Measurements from ENCODE around the gene CDK18.
A peak's percentile ranks its signal among the peaks of the same experiment; 100 is the strongest.
"Not testable (repeated sequence)": the region's sequence is repeated elsewhere in the genome, so short reads cannot be mapped to it uniquely, and the experiment has no call there.

CDK18 gene

DNA sequence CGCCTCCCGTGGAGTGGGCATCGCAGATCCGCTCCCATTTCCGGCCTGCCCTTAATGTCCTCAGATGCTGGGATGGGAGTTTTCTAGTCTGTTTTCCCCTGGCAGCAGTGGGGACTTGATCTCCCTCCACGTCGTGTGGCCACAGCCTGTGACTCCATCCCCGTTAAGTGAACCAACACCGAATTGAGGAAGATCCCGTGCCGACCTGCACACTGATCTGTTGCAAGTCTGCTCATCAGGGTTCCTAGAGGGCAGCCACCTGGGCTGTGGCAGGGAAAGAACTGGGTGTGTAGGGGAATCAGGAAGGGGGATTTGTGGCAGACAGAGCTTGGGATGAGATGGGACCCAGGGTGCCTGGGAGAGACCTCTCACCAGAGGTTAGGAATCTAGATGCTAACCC lies 23.3 kb upstream of the CDK18 start:
- no peak overlapping the region for H3K4me3 ChIP-seq (ENCODE audit: low read depth, low read length)
- H3K9me3 ChIP-seq (ENCODE audit: control insufficient read depth, insufficient read depth, low read length): no peaks in the 10 kb centered on the region
- H3K9ac ChIP-seq (ENCODE audit: low read depth, low read length): no peak overlapping the region
- H3K27me3 ChIP-seq (ENCODE audit: control insufficient read depth, insufficient read depth, low read length): peaks cover 18% of the 10 kb centered on the region
- peak overlapping the region; percentile 20 for H3K27ac ChIP-seq (ENCODE audit: low read depth, low read length)
- H3K36me3 ChIP-seq (ENCODE audit: control insufficient read depth, insufficient read depth, low read length): no peaks in the 10 kb centered on the region
- peaks cover 19% of the 10 kb centered on the region; the same call in 1 of the 2 replicates for H3K4me1 ChIP-seq (ENCODE audit: control insufficient read depth, insufficient read depth, low read length)

- peak overlapping the region; percentile 20 for H3K27ac ChIP-seq (ENCODE audit: low read depth, low read length)
- H3K4me3 ChIP-seq (ENCODE audit: low read depth, low read length): no peak overlapping the region
- no peaks in the 10 kb centered on the region for H3K36me3 ChIP-seq (ENCODE audit: control insufficient read depth, insufficient read depth, low read length)
- peaks cover 18% of the 10 kb centered on the region for H3K27me3 ChIP-seq (ENCODE audit: control insufficient read depth, insufficient read depth, low read length)
- H3K9me3 ChIP-seq (ENCODE audit: control insufficient read depth, insufficient read depth, low read length): no peaks in the 10 kb centered on the region
- peaks cover 19% of the 10 kb centered on the region; the same call in 1 of the 2 replicates for H3K4me1 ChIP-seq (ENCODE audit: control insufficient read depth, insufficient read depth, low read length)
- H3K9ac ChIP-seq (ENCODE audit: low read depth, low read length): no peak overlapping the region
Observed at GRCh38 chr1:205481629-205482151, 22.8 kb upstream of the CDK18 start.

- Histone ChIP-seq H3K27me3 (ENCODE audit: control insufficient read depth, insufficient read depth, low read length) (peaks cover 18% of the 10 kb centered on the region), H3K4me1 (ENCODE audit: control insufficient read depth, insufficient read depth, low read length) (peaks cover 11% of the 10 kb centered on the region; the same call in 1 of the 2 replicates)
- H3K36me3 ChIP-seq (ENCODE audit: control insufficient read depth, insufficient read depth, low read length); H3K4me3 ChIP-seq (ENCODE audit: low read depth, low read length); H3K9me3 ChIP-seq (ENCODE audit: control insufficient read depth, insufficient read depth, low read length); H3K9ac ChIP-seq (ENCODE audit: low read depth, low read length); H3K27ac ChIP-seq (ENCODE audit: low read depth, low read length): not testable (repeated sequence)
Observed at GRCh38 chr1:205482587-205482986, 21.9 kb upstream of the CDK18 start.

DNA sequence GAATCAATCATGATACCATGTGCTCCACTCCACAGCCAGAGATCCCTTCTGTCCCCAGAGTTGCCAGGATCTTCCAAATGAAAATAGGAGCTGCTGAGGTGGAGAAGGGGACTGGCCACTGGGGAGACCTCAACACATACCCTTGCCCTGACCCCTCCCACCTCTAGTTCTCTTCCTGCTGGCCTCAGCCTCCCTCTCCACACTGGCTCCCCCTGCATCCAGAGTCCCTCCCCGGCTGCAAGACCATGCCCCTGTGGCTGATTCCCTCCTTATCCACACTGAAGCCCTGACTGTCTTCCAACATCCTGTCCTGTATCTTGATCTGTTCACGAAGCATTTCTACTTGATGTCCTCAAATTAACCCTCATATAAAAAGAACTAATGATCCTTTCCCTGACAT lies 21.1 kb upstream of the CDK18 start:
- H3K27ac ChIP-seq (ENCODE audit: low read depth, low read length): no peak overlapping the region
- H3K4me1 ChIP-seq (ENCODE audit: control insufficient read depth, insufficient read depth, low read length): peaks cover 9% of the 10 kb centered on the region; the same call in 1 of the 2 replicates
- peaks cover 18% of the 10 kb centered on the region for H3K27me3 ChIP-seq (ENCODE audit: control insufficient read depth, insufficient read depth, low read length)
- H3K9ac ChIP-seq (ENCODE audit: low read depth, low read length): no peak overlapping the region; the same call in 1 of the 2 replicates
- H3K4me3 ChIP-seq (ENCODE audit: low read depth, low read length): no peak overlapping the region
- no peaks in the 10 kb centered on the region for H3K36me3 ChIP-seq (ENCODE audit: control insufficient read depth, insufficient read depth, low read length)
- no peaks in the 10 kb centered on the region for H3K9me3 ChIP-seq (ENCODE audit: control insufficient read depth, insufficient read depth, low read length)

- peaks cover 18% of the 10 kb centered on the region for H3K27me3 ChIP-seq (ENCODE audit: control insufficient read depth, insufficient read depth, low read length)
- H3K9ac ChIP-seq (ENCODE audit: low read depth, low read length): no peak overlapping the region
- H3K36me3 ChIP-seq (ENCODE audit: control insufficient read depth, insufficient read depth, low read length): no peaks in the 10 kb centered on the region
- no peak overlapping the region for H3K4me3 ChIP-seq (ENCODE audit: low read depth, low read length)
- H3K27ac ChIP-seq (ENCODE audit: low read depth, low read length): no peak overlapping the region
- H3K9me3 ChIP-seq (ENCODE audit: control insufficient read depth, insufficient read depth, low read length): no peaks in the 10 kb centered on the region
- H3K4me1 ChIP-seq (ENCODE audit: control insufficient read depth, insufficient read depth, low read length): peaks cover 9% of the 10 kb centered on the region; the same call in 1 of the 2 replicates
Observed at GRCh38 chr1:205484985-205485967, 19.2 kb upstream of the CDK18 start.

DNA sequence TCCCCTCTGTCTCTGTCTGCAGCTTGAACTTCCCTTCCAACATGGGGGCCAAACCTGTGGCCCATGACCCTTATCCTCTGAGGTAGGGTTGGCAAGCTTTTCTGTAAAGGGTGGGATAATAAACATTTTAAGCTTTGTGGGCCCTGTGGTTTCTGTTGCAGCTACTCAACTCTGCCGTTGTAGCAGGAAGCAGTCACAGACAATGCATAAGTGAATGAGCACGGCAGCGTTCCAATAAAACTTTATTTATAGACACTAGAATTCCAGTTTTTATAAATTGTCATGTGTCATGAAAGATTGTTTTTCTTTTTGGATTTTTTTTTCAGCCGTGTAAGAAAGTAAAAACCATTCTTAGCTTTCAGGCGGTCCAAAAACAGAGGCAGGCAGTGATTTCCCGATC lies 18.2 kb upstream of the CDK18 start:
- peaks cover 17% of the 10 kb centered on the region for H3K27me3 ChIP-seq (ENCODE audit: control insufficient read depth, insufficient read depth, low read length)
- no peaks in the 10 kb centered on the region for H3K36me3 ChIP-seq (ENCODE audit: control insufficient read depth, insufficient read depth, low read length)
- no peak overlapping the region for H3K4me3 ChIP-seq (ENCODE audit: low read depth, low read length)
- peaks cover 6% of the 10 kb centered on the region; the same call in 1 of the 2 replicates for H3K4me1 ChIP-seq (ENCODE audit: control insufficient read depth, insufficient read depth, low read length)
- H3K9me3 ChIP-seq (ENCODE audit: control insufficient read depth, insufficient read depth, low read length): no peaks in the 10 kb centered on the region
- H3K9ac ChIP-seq (ENCODE audit: low read depth, low read length): no peak overlapping the region
- H3K27ac ChIP-seq (ENCODE audit: low read depth, low read length): no peak overlapping the region

DNA sequence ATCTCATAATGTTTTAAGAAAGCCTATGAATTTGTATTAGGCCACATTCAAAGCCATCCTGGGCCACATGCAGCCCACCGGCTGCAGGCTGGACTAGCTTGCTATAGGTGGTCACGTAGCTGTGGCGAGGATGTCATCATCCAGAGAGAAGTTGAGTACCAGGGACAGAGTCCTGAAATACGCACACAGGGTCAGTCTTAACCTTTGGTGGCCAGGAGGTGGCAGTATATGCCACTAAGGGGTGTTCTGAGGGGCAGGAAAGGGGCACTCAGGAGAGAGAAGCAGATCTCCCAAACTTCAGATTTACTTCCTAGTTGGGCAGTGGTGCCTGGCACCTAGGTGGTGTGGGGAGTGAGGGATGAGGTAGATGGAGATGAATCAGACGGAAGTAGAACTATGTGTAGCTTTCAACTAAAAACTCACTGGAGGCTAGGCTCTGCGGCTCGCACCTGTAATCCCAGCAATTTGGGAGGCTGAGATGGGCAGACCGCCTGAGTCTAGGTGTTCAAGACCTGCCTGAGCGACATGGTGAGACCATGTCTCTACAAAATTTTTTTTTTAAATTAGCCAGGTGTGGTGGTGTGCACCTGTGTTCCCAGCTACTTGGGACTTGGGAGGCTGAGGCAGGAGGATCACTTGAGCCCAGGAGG lies 16.3 kb upstream of the CDK18 start:
- Histone ChIP-seq H3K4me3 (ENCODE audit: low read depth, low read length) (no peak overlapping the region), H3K27me3 (ENCODE audit: control insufficient read depth, insufficient read depth, low read length) (peaks cover 10% of the 10 kb centered on the region; the same call in 1 of the 2 replicates), H3K9me3 (ENCODE audit: control insufficient read depth, insufficient read depth, low read length) (no peaks in the 10 kb centered on the region), H3K4me1 (ENCODE audit: control insufficient read depth, insufficient read depth, low read length) (peaks cover 14% of the 10 kb centered on the region), H3K36me3 (ENCODE audit: control insufficient read depth, insufficient read depth, low read length) (no peaks in the 10 kb centered on the region), H3K9ac (ENCODE audit: low read depth, low read length) (no peak overlapping the region), H3K27ac (ENCODE audit: low read depth, low read length) (no peak overlapping the region)

GRCh38 chr1:205491794-205492193 lies 12.7 kb upstream of the CDK18 start:
- Histone ChIP-seq H3K9ac (ENCODE audit: low read depth, low read length) (no peak overlapping the region), H3K4me3 (ENCODE audit: low read depth, low read length) (no peak overlapping the region), H3K36me3 (ENCODE audit: control insufficient read depth, insufficient read depth, low read length) (no peaks in the 10 kb centered on the region), H3K9me3 (ENCODE audit: control insufficient read depth, insufficient read depth, low read length) (no peaks in the 10 kb centered on the region), H3K27ac (ENCODE audit: low read depth, low read length) (no peak overlapping the region), H3K4me1 (ENCODE audit: control insufficient read depth, insufficient read depth, low read length) (peaks cover 30% of the 10 kb centered on the region), H3K27me3 (ENCODE audit: control insufficient read depth, insufficient read depth, low read length) (no peaks in the 10 kb centered on the region)

GRCh38 chr1:205492201-205492667 lies 12.2 kb upstream of the CDK18 start:
- Histone ChIP-seq H3K9me3 (ENCODE audit: control insufficient read depth, insufficient read depth, low read length) (no peaks in the 10 kb centered on the region), H3K4me3 (ENCODE audit: low read depth, low read length) (no peak overlapping the region), H3K9ac (ENCODE audit: low read depth, low read length) (no peak overlapping the region), H3K4me1 (ENCODE audit: control insufficient read depth, insufficient read depth, low read length) (peaks cover 30% of the 10 kb centered on the region), H3K36me3 (ENCODE audit: control insufficient read depth, insufficient read depth, low read length) (no peaks in the 10 kb centered on the region), H3K27me3 (ENCODE audit: control insufficient read depth, insufficient read depth, low read length) (no peaks in the 10 kb centered on the region), H3K27ac (ENCODE audit: low read depth, low read length) (no peak overlapping the region)

- Histone ChIP-seq H3K27ac (ENCODE audit: low read depth, low read length) (no peak overlapping the region), H3K36me3 (ENCODE audit: control insufficient read depth, insufficient read depth, low read length) (no peaks in the 10 kb centered on the region), H3K9ac (ENCODE audit: low read depth, low read length) (no peak overlapping the region), H3K27me3 (ENCODE audit: control insufficient read depth, insufficient read depth, low read length) (no peaks in the 10 kb centered on the region), H3K9me3 (ENCODE audit: control insufficient read depth, insufficient read depth, low read length) (no peaks in the 10 kb centered on the region), H3K4me1 (ENCODE audit: control insufficient read depth, insufficient read depth, low read length) (peaks cover 30% of the 10 kb centered on the region), H3K4me3 (ENCODE audit: low read depth, low read length) (no peak overlapping the region)
Observed at GRCh38 chr1:205492774-205493173, 11.7 kb upstream of the CDK18 start.
